Activated CD4-positive, alpha-beta T cell treated with anti-CD3 and anti-CD28 coated beads, Interleukin-2, amount 10 ng/mL, durations not matched to agents 24 days and 14 days (primary cell): ENCODE measurements around the gene MSTO1. TPM values are rescaled to one million over a fixed set of nuclear protein-coding genes. Genes with fewer than 3 reads are reported as not detected.
"Not testable (repeated sequence)": the region's sequence is repeated elsewhere in the genome, so short reads cannot be mapped to it uniquely, and the experiment has no call there.

Source experiments
- DNase-seq: peaks from one replicate; pipeline ENCODE4 v3.0.0; 2022
- H3K27ac Mint-ChIP-seq: one replicate; pipeline ENCODE4 v1.8.0; 2022; ENCODE audit warnings: mild to moderate bottlenecking, mixed read lengths
- H3K27me3 Mint-ChIP-seq: one replicate; pipeline ENCODE4 v1.8.0; 2022; ENCODE audit warnings: mixed read lengths
- H3K36me3 Mint-ChIP-seq: one replicate; pipeline ENCODE4 v1.8.0; 2022; ENCODE audit warnings: low read depth, mild to moderate bottlenecking, mixed read lengths
- H3K4me1 Mint-ChIP-seq: one replicate; pipeline ENCODE4 v1.8.0; 2021; ENCODE audit warnings: mixed read lengths
- H3K4me3 Mint-ChIP-seq: one replicate; pipeline ENCODE4 v1.8.0; 2022; ENCODE audit warnings: mild to moderate bottlenecking, moderate library complexity, mixed read lengths
- H3K9me3 Mint-ChIP-seq: one replicate; pipeline ENCODE4 v1.8.0; 2021; ENCODE audit warnings: mixed read lengths
- intact Hi-C: fragments of 100-400 bp; cut with micrococcal nuclease; formaldehyde crosslinking; loops from one replicate; pipeline ENCODE4 v1.15.1; 2023
- total RNA-seq: library from RNA; stranded (reverse); gene quantifications from 2 replicates; pipeline ENCODE4 v1.2.3, GENCODE V29; 2022

MSTO1 gene
- total RNA-seq, result 103 and 104 TPM in 2 replicates

DNA sequence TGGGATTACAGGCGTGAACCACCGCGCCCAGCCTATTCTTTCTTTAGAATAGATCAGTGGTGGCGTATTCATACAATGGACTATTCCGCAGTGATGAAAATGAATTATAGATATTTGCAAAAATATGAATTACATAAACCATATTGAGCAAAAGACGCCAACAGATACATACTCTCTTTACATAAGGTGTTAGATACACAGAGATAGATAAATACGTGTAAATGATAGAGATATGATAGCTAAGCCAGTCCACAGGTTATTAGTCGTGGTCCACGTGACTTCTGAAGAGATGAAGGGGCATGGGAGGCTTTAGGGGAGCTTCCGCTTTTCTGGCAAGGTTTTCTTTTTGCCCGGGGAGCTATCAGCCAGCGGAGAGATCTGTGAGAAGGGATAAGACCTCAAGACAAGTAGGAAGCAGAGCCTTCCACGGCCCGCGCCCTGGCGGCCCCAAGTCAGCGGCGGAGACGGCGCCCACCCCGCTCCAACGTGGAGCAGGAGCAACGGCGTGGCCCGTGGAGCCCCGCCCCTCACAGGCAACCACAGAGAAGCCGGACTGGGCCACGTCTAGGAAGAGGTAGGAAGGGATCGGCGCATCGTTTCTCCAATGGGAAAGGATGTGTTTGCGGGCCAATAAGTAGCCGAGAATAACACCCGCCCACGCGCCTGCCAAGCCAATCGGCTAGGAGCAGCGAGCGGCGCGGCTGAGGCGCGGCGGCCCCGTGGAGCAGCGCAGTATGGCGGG lies at the start of gene MSTO1:
TSS of gene MSTO1 (plus strand) at position 704 of the 742 bp plus-strand sequence. CDS start at position 735, 31 bp downstream.
- peak; percentile 98 for DNase-seq
- Mint-ChIP-seq H3K27ac (peak within 1 kb of the TSS; percentile 96), H3K4me3 (peak within 1 kb of the TSS; percentile 97), H3K27me3 (peaks cover 4% of the 10 kb centered on the region), H3K36me3 (peaks cover 16% of the 10 kb centered on the region), H3K4me1 (peaks cover 3% of the 10 kb centered on the region), H3K9me3 (no peaks in the 10 kb centered on the region)
- intact Hi-C loops, result loop anchor here (1.0 kb wide), 1 partner anchor 285 kb away; no protein-coding TSS in a partner anchor

GRCh38 chr1:155561779-155562580 lies 48.0 kb upstream of the MSTO1 start:
- H3K27me3 Mint-ChIP-seq, H3K9me3 Mint-ChIP-seq: not testable (repeated sequence)
- Mint-ChIP-seq H3K4me1 (peaks cover 37% of the 10 kb centered on the region), H3K36me3 (peaks cover 30% of the 10 kb centered on the region), H3K4me3 (peak overlapping the region; percentile 96), H3K27ac (peak overlapping the region; percentile 99)
- DNase-seq, result peak; percentile 90
- intact Hi-C loops, result loop anchor here (1.0 to 10.0 kb wide), 2 partner anchors 26 to 97 kb away; no protein-coding TSS in a partner anchor

DNA sequence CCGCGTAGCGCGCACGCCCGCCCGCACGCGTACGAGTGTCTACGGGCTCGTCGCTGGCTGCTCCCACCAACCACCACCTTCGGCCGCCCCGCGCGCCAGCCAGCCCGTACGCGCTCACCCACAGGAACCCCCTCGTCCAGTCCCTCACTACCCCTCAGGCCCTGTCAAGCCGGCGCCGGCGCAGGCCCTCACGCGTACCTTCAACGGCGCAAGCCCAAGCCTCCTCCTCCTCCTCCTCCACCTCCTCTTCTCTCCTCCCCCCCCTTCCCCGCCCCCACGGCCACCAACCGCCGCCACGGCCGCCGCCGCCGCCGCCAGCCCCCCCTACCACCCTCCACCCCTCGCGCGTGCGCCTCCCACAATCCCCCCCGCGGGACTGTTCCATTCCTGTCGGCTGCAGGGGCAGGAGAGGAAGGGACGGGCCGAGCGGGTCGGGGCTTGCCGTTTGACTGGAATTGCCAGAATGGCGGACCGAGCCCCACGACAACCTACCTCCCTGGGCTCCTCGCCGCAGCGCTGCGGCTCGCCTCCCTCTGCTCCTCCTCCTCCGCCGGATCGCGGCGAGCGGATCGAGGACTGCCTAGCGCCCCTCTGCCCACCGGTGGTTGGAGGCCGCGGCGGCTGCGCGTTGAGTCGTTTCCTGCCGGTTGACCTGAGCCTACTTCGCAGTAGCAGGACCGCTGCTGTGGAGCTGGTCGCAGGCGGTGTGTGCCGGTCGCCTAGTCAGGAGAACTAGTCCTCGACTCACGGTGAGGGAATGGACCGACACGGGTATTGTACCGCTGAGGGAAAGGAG lies 47.2 kb upstream of the MSTO1 start, which contains the start of gene ASH1L:
TSS of gene ASH1L (minus strand) at position 223 of the 796 bp plus-strand sequence. CDS start 41,284 bp downstream, outside the sequence.
- peak; percentile 96 for DNase-seq
- Mint-ChIP-seq H3K36me3 (peaks cover 33% of the 10 kb centered on the region), H3K27ac (peak within 1 kb of the TSS; percentile 99), H3K4me1 (peaks cover 35% of the 10 kb centered on the region), H3K27me3 (no peaks in the 10 kb centered on the region), H3K9me3 (no peaks in the 10 kb centered on the region), H3K4me3 (peak within 1 kb of the TSS; percentile 96)
- intact Hi-C loops, result loop anchor here (1.0 to 10.0 kb wide), 2 partner anchors 26 to 98 kb away; no protein-coding TSS in a partner anchor

DNA sequence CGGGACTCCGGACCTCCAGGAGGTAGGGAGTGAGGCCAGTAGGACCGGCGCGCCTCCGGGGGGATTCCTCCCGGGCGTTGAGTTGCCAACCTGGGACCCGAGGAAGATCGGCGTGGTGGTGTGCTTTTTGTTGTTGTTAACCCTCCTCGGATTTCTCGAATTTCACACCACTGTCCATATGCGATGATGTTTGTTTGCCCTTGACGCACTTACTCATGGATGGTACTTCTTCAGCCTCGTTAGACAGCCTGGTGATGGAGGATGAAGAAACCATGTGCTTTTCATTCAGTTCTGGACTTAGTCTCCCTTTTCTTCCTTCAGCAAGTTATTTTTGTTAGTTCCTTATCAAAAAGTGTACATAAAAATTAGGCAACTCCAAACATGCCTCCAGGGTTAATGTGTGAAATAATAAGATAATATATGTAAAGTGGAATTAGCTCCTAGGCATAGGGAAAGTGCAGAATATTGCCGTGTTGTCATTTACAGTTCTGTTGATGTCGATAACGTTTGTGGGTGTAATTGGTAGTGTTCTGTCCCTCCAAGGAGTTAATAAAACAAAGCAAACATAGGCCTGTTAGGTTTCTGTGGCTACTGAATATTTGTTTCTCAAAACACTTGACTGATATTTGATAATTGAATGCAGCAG lies 46.5 kb upstream of the MSTO1 start:
- not testable (repeated sequence) for H3K9me3 Mint-ChIP-seq, DNase-seq, H3K27me3 Mint-ChIP-seq
- H3K4me3 Mint-ChIP-seq, result peak overlapping the region; percentile 96
- H3K4me1 Mint-ChIP-seq, result peaks cover 31% of the 10 kb centered on the region
- peak overlapping the region; percentile 99 for H3K27ac Mint-ChIP-seq
- intact Hi-C loops, result loop anchor here (10.0 kb wide), 1 partner anchor 99 kb away; no protein-coding TSS in a partner anchor
- H3K36me3 Mint-ChIP-seq, result peaks cover 33% of the 10 kb centered on the region

DNA sequence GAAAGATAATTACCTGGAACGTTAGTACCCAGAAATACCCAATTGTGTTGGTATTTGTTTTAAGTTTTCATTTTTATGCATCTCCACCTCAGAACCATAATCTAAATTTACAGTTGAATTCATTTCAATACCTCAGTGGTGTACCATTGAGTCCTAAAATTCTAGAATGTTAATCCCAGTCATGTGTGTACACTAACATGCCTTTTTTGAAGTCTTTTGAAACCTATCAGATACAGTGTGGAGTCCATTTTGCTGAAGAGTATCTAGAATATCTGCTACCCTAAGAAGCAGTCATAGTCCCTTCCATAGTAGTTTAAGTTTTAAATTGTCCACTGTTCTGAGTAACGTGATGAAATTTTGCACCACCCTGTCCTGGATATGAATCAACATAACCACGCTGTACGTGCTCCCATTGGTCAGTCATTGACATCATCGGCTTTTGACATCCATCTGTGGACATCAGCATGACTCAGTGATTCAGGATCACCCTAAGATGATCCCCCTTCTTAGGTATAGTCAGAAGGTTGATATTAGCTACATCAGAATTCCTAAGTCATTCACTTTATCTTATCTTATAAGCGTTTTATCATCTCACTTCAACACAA lies 39.9 kb upstream of the MSTO1 start:
- intact Hi-C loops, result loop anchor here (10.0 kb wide), 1 partner anchor 105 kb away; no protein-coding TSS in a partner anchor
- no peaks in the 10 kb centered on the region for H3K27me3 Mint-ChIP-seq
- H3K36me3 Mint-ChIP-seq, result peaks cover 40% of the 10 kb centered on the region
- peaks cover 15% of the 10 kb centered on the region for H3K4me1 Mint-ChIP-seq
- no peak for DNase-seq
- peak overlapping the region; percentile 56 for H3K27ac Mint-ChIP-seq
- H3K4me3 Mint-ChIP-seq, result no peak overlapping the region
- no peaks in the 10 kb centered on the region for H3K9me3 Mint-ChIP-seq

DNA sequence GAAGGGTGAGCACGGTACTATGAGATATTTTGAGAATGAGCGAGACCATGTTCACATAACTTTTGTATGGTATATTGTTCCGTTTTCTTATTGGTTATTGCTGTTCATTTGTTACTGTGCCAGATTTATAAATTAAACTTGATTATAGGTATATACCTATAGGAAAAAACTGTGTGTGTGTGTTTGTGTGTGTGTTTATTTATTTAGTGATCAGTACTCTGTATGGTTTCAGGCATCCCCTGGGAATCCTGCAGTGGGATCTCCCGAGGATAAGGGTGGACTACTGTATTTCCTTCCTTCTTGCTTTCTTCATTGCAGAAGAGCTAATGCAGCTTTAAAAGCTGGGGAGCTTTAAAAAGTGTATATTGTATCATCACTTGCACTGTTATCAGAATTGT lies 39.4 kb upstream of the MSTO1 start:
- Mint-ChIP-seq H3K27me3 (no peaks in the 10 kb centered on the region), H3K4me1 (peaks cover 16% of the 10 kb centered on the region), H3K36me3 (peaks cover 38% of the 10 kb centered on the region), H3K4me3 (no peak overlapping the region), H3K9me3 (no peaks in the 10 kb centered on the region), H3K27ac (no peak overlapping the region)
- no peak for DNase-seq
- intact Hi-C loops, result no loop called here

- intact Hi-C loops, result no loop called here
- Mint-ChIP-seq H3K4me3 (no peak overlapping the region), H3K4me1 (peaks cover 11% of the 10 kb centered on the region), H3K27me3 (no peaks in the 10 kb centered on the region), H3K27ac (no peak overlapping the region), H3K9me3 (no peaks in the 10 kb centered on the region), H3K36me3 (peaks cover 27% of the 10 kb centered on the region)
- no peak for DNase-seq
Observed at GRCh38 chr1:155574077-155574476, 35.9 kb upstream of the MSTO1 start.

DNA sequence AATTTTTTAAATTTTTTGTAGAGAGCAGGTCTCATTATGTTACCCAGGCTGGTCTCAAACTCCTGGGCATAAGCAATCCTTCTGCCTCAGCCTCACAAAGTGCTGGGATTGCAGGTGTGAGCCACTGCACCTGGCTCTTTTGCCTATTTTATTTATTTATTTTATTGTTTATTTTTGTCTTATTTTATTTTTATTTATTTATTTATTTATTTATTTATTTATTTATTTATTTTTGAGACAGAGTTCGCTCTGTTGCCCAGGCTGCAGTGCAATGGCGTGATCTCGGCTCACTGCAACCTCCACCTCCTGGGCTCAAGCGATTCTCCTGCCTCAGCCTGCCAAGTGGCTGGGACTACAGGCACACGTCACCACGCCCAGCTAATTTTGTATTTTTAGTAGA lies 34.4 kb upstream of the MSTO1 start:
- H3K27me3 Mint-ChIP-seq, H3K4me3 Mint-ChIP-seq, H3K4me1 Mint-ChIP-seq, H3K27ac Mint-ChIP-seq, DNase-seq, H3K9me3 Mint-ChIP-seq, intact Hi-C loops: not testable (repeated sequence)
- peaks cover 16% of the 10 kb centered on the region for H3K36me3 Mint-ChIP-seq

DNA sequence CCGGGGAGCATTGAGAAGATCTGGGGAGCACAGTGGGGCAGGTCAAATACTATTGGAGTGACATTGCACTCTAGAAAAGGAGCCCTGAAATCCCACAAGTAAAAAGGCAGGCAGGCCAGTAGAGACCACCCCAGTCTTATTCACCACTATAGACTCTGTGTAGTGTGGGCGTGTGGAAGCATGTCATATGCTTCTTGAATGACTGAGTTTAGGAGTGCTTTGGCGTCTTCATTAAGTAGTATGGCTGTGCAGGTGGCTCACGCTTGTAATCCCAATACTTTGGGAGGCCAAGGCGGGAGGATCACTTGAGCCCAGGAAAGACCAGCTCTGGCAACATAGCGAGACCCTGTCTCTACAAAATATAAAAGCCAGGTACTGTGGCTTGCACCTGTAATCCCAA lies 26.2 kb upstream of the MSTO1 start:
- H3K4me3 Mint-ChIP-seq, H3K27me3 Mint-ChIP-seq: not testable (repeated sequence)
- H3K27ac Mint-ChIP-seq, result peak overlapping the region; percentile 25

GRCh38 chr1:155589282-155589681 lies 20.7 kb upstream of the MSTO1 start:
- intact Hi-C loops, H3K9me3 Mint-ChIP-seq, H3K27ac Mint-ChIP-seq, H3K4me1 Mint-ChIP-seq, H3K4me3 Mint-ChIP-seq, DNase-seq, H3K36me3 Mint-ChIP-seq, H3K27me3 Mint-ChIP-seq: not testable (repeated sequence)

More for the DNA sequence above, 26.2 kb upstream of the MSTO1 start:
- H3K36me3 Mint-ChIP-seq, H3K4me1 Mint-ChIP-seq, DNase-seq, H3K9me3 Mint-ChIP-seq, intact Hi-C loops: not testable (repeated sequence)

DNA sequence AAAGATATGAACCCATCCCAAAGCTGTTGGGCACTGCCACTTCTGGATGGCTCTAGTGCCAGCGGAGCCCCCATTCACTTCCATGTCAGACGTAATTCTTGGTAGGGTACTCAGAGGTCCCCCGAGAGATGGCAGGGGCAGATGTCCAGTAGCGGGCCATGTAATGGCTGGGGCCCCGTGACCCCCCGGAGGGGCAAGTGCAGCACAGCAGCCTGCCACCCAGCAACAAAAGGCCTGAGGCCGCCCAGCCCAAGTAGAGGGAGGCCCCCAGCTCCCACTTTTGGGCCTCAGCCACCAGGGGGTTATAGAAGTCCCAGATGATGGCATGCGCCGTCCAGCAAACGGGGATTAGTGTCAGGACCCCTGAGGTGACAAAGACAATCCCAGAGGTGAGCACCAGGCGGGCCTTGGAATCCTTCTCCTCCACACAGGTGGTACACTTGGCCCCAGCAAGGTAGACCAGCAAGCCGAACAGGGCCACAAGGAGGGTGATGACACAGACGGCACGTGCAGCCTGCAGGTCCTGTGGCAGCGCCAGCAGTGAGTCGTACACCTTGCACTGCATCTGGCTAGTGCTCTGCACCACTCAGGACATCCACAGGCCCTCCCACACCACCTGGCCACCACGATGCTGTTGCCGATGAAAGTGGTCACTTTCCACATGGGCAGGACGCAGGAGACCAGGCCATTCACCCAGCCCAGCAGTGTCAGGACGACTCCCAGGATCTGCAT lies 19.3 kb upstream of the MSTO1 start:
- H3K4me1 Mint-ChIP-seq, H3K27me3 Mint-ChIP-seq, H3K4me3 Mint-ChIP-seq, H3K27ac Mint-ChIP-seq, H3K9me3 Mint-ChIP-seq, DNase-seq, H3K36me3 Mint-ChIP-seq: not testable (repeated sequence)
- intact Hi-C loops, result loop anchor here (10.0 kb wide), 2 partner anchors 266 to 316 kb away; partner anchors contain the start of genes CLK2, HCN3 and RUSC1

DNA sequence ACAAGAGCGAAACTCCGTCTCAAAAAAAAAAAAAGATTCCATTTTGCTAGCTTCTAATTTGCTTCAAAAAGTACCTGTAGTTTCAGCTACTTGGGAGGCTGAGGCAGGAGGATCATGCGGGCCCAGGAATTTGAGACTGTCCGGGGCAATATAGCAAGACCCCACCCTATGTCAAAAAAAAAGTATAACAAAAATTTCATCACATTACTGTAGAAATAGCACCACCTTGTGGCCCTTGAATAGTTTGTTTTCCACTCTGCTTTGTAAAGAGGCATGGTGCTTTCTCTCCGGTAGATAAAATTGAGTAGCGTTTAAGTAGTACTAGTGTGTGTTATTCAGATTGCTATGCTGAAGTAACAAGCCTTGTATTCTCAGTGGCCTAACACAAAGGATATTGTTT lies 18.2 kb upstream of the MSTO1 start:
- Mint-ChIP-seq H3K27me3 (no peaks in the 10 kb centered on the region), H3K36me3 (no peaks in the 10 kb centered on the region)
- intact Hi-C loops, result loop anchor here (2.0 to 10.0 kb wide), 4 partner anchors 267 to 385 kb away; partner anchors contain the start of genes CLK2, HCN3, RUSC1 and THBS3

More for the DNA sequence above, 18.2 kb upstream of the MSTO1 start:
- H3K27ac Mint-ChIP-seq, result no peak overlapping the region
- DNase-seq, result peak; percentile 83
- H3K4me1 Mint-ChIP-seq, result no peaks in the 10 kb centered on the region
- H3K9me3 Mint-ChIP-seq, result no peaks in the 10 kb centered on the region
- H3K4me3 Mint-ChIP-seq, result no peak overlapping the region
